NCI-H2196 treated with DMSO at 0.1 percent for 48 hours (cell line): ENCODE data around the gene GUCA2A.
"Not testable (repeated sequence)": the region's sequence is repeated elsewhere in the genome, so short reads cannot be mapped to it uniquely, and the experiment has no call there.

Source experiments
- DNase-seq: peaks from one replicate; lab custom pipeline; 2025; ENCODE audit not compliant: unreplicated experiment; lab: John Stamatoyannopoulos, UW

The GUCA2A gene

GRCh38 chr1:42164551-42165420, at the start of gene GUCA2A:
Gene GUCA2A, minus strand, starts transcription at chr1:42164745. Its CDS starts 33 bp downstream, at chr1:42164712.
- DNase-seq = no peak

- DNase-seq = no peak
Observed at GRCh38 chr1:42211224-42211623, 46.7 kb upstream of the GUCA2A start.

GRCh38 chr1:42210421-42211133, 46.0 kb upstream of the GUCA2A start:
- no peak for DNase-seq

GRCh38 chr1:42209526-42210251, 45.1 kb upstream of the GUCA2A start:
- DNase-seq = no peak

GRCh38 chr1:42206930-42207329, 42.4 kb upstream of the GUCA2A start:
- not testable (repeated sequence) for DNase-seq

GRCh38 chr1:42206164-42206563, 41.6 kb upstream of the GUCA2A start:
- no peak for DNase-seq

- DNase-seq = no peak
Observed at GRCh38 chr1:42201986-42202385, 37.4 kb upstream of the GUCA2A start.

- no peak for DNase-seq
Observed at GRCh38 chr1:42198251-42198650, 33.7 kb upstream of the GUCA2A start.

GRCh38 chr1:42195841-42196240, 31.3 kb upstream of the GUCA2A start:
- DNase-seq = no peak

- DNase-seq = no peak
Observed at GRCh38 chr1:42192106-42192505, 27.6 kb upstream of the GUCA2A start.

GRCh38 chr1:42191319-42191718, 26.8 kb upstream of the GUCA2A start:
- no peak for DNase-seq

GRCh38 chr1:42189931-42190853, 25.6 kb upstream of the GUCA2A start:
- no peak for DNase-seq

GRCh38 chr1:42186152-42186551, 21.6 kb upstream of the GUCA2A start:
- no peak for DNase-seq

- no peak for DNase-seq
Observed at GRCh38 chr1:42184616-42185015, 20.1 kb upstream of the GUCA2A start.

- DNase-seq = no peak
Observed at GRCh38 chr1:42183957-42184268, 19.4 kb upstream of the GUCA2A start.

GRCh38 chr1:42183210-42183956, 18.8 kb upstream of the GUCA2A start:
- DNase-seq = no peak

GRCh38 chr1:42181687-42182086, 17.1 kb upstream of the GUCA2A start:
- no peak for DNase-seq

- no peak for DNase-seq
Observed at GRCh38 chr1:42179900-42180329, 15.4 kb upstream of the GUCA2A start.

GRCh38 chr1:42179275-42179674, 14.7 kb upstream of the GUCA2A start:
- DNase-seq = no peak

GRCh38 chr1:42178249-42178648, 13.7 kb upstream of the GUCA2A start:
- no peak for DNase-seq
